PFSK-1 (cell line): ENCODE data around the gene BAHCC1.

ENCODE experiments used
- FOXP2 ChIP-seq: optimal IDR thresholded peaks from 2 replicates; pipeline ENCODE3; 2011; ENCODE audit warnings: borderline replicate concordance, control low read depth, inconsistent platforms; ENCODE audit not compliant: insufficient read depth; ENCODE audit errors: extremely low read length, extremely low read depth
- POLR2AphosphoS5 ChIP-seq: IDR thresholded peaks from 2 replicates; pipeline ENCODE4 v1.6.1; 2012; ENCODE audit warnings: low read depth, mild to moderate bottlenecking, control low read depth, low read length, moderate library complexity
- REST ChIP-seq, 2 experiments: IDR thresholded peaks; 2 replicates each; pipeline versions ENCODE4 v1.6.1 to v1.8.0; 2011 to 2012; ENCODE audit warnings: low read depth in 2 of 2, low read length in 2 of 2, control low read depth in 1 of 2, inconsistent platforms in 1 of 2, mild to moderate bottlenecking in 1 of 2, moderate library complexity in 1 of 2; ENCODE audit not compliant: insufficient read depth in 1 of 2
- SIN3A ChIP-seq: IDR thresholded peaks from 2 replicates; pipeline ENCODE4 v1.6.1; 2012; ENCODE audit warnings: mild to moderate bottlenecking, low read length, moderate library complexity, borderline replicate concordance; ENCODE audit not compliant: insufficient read depth
- TAF1 ChIP-seq: IDR thresholded peaks from 2 replicates; pipeline ENCODE4 v1.6.1; 2012; ENCODE audit warnings: low read length, control low read depth, borderline replicate concordance; ENCODE audit not compliant: insufficient read depth

The BAHCC1 gene

GRCh38 chr17:81429821-81430551, 34.7 kb downstream of the BAHCC1 start:
- TF ChIP-seq POLR2AphosphoS5 (no peak), FOXP2 (no peak), TAF1 (no peak), REST (IDR thresholded peaks at IDR 0.05; ENCODE audit: insufficient read depth in 1 of 2, low read depth in 2 of 2, low read length in 2 of 2) (no peak), SIN3A (no peak)

DNA sequence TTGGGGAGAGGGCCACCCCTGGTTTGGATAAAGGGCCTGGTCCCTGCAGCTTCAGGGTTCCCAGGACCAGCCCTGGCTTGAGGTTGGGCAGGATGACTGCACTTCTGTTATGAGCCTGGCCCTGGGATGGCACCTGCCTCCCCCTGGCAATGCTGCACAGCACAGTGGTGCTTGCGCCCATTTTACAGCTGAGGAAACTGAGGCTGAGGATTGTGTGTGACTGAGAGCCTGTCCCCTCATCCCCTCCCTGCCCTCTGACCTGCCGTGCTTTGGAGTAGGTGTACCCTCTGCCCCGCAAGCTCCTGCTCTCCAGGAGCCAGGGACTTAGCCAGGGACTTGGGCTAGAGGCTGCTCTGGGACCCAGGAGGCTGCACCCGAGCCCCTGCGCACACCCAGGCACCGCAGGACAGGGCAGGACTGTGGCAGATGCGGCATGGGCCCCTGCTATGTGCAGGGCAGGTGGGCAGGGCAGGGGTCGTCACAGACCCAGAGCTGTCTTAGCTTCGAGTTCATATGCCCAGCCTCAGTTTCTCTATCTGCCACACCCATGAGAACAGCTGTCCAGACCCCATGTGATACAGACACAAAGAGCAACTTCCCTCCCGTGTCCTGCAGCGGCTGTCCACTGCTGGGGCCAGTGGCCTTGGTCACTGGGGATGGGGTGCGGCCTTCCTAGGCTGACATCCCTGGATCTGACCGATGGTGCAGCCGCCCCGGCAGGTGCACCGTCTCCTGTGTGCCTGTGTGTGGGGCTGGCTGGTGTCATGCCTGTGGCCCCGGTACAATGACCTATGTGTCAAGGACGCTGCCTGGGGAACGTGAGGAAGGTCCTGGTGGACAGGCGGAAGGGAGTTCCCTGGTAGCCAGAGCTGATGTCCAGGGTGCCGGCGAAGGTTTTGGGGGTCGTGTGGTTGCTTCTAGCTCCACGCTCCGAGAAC, 36.6 kb downstream of the BAHCC1 start:
- TF ChIP-seq POLR2AphosphoS5 (no peak), FOXP2 (no peak), SIN3A (no peak), TAF1 (no peak), REST (IDR thresholded peaks at IDR 0.05; ENCODE audit: insufficient read depth in 1 of 2, low read depth in 2 of 2, low read length in 2 of 2) (no peak)

DNA sequence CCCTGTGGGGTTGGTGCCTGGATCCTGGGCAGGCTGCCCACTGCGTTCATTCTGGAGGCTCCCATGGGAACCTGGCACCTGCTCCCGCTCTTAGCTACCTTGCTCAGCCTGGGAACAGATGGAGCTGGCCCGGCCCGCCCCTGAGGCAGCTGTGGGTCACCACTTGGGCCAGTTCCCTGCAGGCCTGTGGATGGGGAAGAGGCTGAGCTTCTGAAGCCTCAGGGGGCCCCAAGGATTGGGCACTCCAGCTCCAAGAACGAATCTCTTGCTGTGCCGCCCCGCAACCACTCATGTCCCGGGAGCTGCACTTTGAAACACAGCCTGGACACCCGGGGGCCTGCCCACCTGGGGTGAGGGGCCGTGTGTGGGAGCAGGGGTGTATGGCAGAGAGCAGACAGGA, 37.7 kb downstream of the BAHCC1 start:
- TF ChIP-seq FOXP2 = no peak
- TF ChIP-seq REST (IDR thresholded peaks at IDR 0.05; ENCODE audit: insufficient read depth in 1 of 2, low read depth in 2 of 2, low read length in 2 of 2) = no peak
- TF ChIP-seq TAF1 = no peak
- no peak for TF ChIP-seq SIN3A
- no peak for TF ChIP-seq POLR2AphosphoS5

DNA sequence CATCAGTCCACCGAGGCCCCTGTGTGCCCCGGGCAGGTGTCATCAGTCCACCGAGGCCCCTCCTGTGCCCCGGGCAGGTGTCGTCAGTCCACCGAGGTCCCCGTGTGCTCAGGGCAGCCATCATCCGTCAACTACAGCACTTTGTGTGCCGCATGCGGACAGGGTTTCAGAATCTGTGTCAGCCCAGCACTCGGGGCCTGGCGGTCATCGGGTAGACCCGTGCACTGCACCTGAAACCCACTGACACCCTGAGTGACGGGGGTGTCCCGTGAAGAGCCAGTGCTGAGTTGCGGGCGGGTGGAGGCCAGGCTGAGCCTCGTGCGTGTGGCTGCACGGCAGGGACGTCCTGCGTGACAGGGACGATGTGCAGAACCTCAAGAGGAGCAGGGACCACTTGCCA, 38.4 kb downstream of the BAHCC1 start:
- TF ChIP-seq FOXP2 = no peak
- TF ChIP-seq REST (IDR thresholded peaks at IDR 0.05; ENCODE audit: insufficient read depth in 1 of 2, low read depth in 2 of 2, low read length in 2 of 2) = no peak
- no peak for TF ChIP-seq TAF1
- no peak for TF ChIP-seq POLR2AphosphoS5
- no peak for TF ChIP-seq SIN3A
